Measurements from ENCODE around the gene MPRIP. TPM values are rescaled to one million over a fixed set of nuclear protein-coding genes. Genes with fewer than 3 reads are reported as not detected.

Gene MPRIP
- total and polyA plus RNA-seq, 2 of the 13 experiments (the other 11 are each of a cell fraction or from before 2014, with no cell fraction given), result 50.2 to 52.4 TPM

GRCh38 chr17:17001874-17002520 lies 40.3 kb upstream of the MPRIP start (continued):
- 0 out of 2 replicates have a peak, but pooled peaks have one; percentile 32 for TF ChIP-seq THRA (CRISPR knock-in tag; IDR thresholded peaks at IDR 0.05; ENCODE audit: borderline replicate concordance)
- TF ChIP-seq NFE2L2 (IDR thresholded peaks at IDR 0.05; ENCODE audit: low read length), result no peak
- TF ChIP-seq CEBPB (IDR thresholded peaks at IDR 0.05; ENCODE audit: borderline replicate concordance, low read depth, low read length), result no peak
- no peak for TF ChIP-seq MATR3 (CRISPR knock-in tag; IDR thresholded peaks at IDR 0.05)
- TF ChIP-seq U2AF1 (optimal IDR thresholded peaks at IDR 0.05; ENCODE audit: low read depth, low read length), result no peak
- no peak for TF ChIP-seq LCORL (IDR thresholded peaks at IDR 0.05)
- TF ChIP-seq LCORL (CRISPR knock-in tag; IDR thresholded peaks at IDR 0.05), result peak; percentile 71; the same call in 1 of the 2 replicates
- no peak for TF ChIP-seq AHR (CRISPR knock-in tag; IDR thresholded peaks at IDR 0.05)
- TF ChIP-seq ETV5 (CRISPR knock-in tag; IDR thresholded peaks at IDR 0.05; ENCODE audit: borderline replicate concordance), result peak; percentile 13; the same call in 1 of the 2 replicates
- peak; percentile 91 for TF ChIP-seq CTCF (CRISPR knock-in tag; IDR thresholded peaks at IDR 0.05)
- 0 out of 2 replicates have a peak, but pooled peaks have one; percentile 68 for TF ChIP-seq SALL2 (CRISPR knock-in tag; IDR thresholded peaks at IDR 0.05)
- TF ChIP-seq ZFX (CRISPR knock-in tag; IDR thresholded peaks at IDR 0.05; ENCODE audit: low read depth), result peak; percentile 18; the same call in 1 of the 2 replicates
- TF ChIP-seq ZNF800 (CRISPR knock-in tag; IDR thresholded peaks at IDR 0.05), result peak; percentile 48; the same call in 1 of the 2 replicates
- TF ChIP-seq MAZ (IDR thresholded peaks at IDR 0.05; ENCODE audit: borderline replicate concordance, low read depth, low read length), result 0 out of 2 replicates have a peak, but pooled peaks have one; percentile 31
- no peak for TF ChIP-seq MAZ (CRISPR knock-in tag; IDR thresholded peaks at IDR 0.05; ENCODE audit: low read depth)
- TF ChIP-seq NR1H2 (CRISPR knock-in tag; IDR thresholded peaks at IDR 0.05; ENCODE audit: borderline replicate concordance, low read depth), result no peak
- peak; percentile 58 for TF ChIP-seq ZNF687 (CRISPR knock-in tag; IDR thresholded peaks at IDR 0.05)
